B cell (primary cell): ENCODE data around the gene ARHGAP26. TPM values are rescaled to one million over a fixed set of nuclear protein-coding genes. Genes with fewer than 3 reads are reported as not detected.

Source experiments
- ATAC-seq: fragments of 200-7000 bp; cut with Tn5 transposase; one replicate; pipeline ENCODE4 v1.10.0; 2021; ENCODE audit warnings: low read depth, mild to moderate bottlenecking, moderate number of reproducible peaks, moderate library complexity
- CTCF ChIA-PET: fragments of 350-600 bp; sonication (Branson Sonifier 250); formaldehyde crosslinking; loops from one replicate; lab custom pipeline; 2021; ENCODE audit warnings: antibody characterized with exemption, inconsistent platforms; lab: Charles Lee
- POLR2A ChIA-PET: fragments of 350-600 bp; sonication (Branson Sonifier 250); formaldehyde crosslinking; loops from one replicate; lab custom pipeline; 2021; ENCODE audit warnings: antibody characterized with exemption; lab: Charles Lee
- DNase-seq: peaks from one replicate; pipeline ENCODE4 v3.0.0; 2013
- H2AFZ ChIP-seq: 2 replicates; pipeline ENCODE4 v1.6.1; 2012; ENCODE audit warnings: mild to moderate bottlenecking, low read depth, low read length; ENCODE audit not compliant: insufficient read depth, poor library complexity, severe bottlenecking
- H3K27ac ChIP-seq, 2 donors: 1 replicate in 1 of 2; 2 replicates in 1 of 2; pipeline ENCODE4 v1.5.1; 2012 to 2013; ENCODE audit warnings: low read length in 2 of 2, mild to moderate bottlenecking in 2 of 2, moderate library complexity in 1 of 2
- H3K27me3 ChIP-seq, 4 experiments: fragments of 200-600 bp in 1 of 4; sonication (generic) in 1 of 4; replicated peaks in 1 of 4; 1 replicate in 2 of 4; 2 replicates in 2 of 4; pipeline versions ENCODE4 v1.6.1 to v1.7.0; 2013 to 2016; ENCODE audit warnings: low read length in 3 of 4, mild to moderate bottlenecking in 2 of 4, mixed read lengths in 1 of 4, moderate library complexity in 1 of 4; ENCODE audit not compliant: insufficient read depth in 4 of 4, control insufficient read depth in 3 of 4; ENCODE audit errors: control extremely low read depth in 1 of 4
- H3K36me3 ChIP-seq, 2 experiments: replicated peaks in 1 of 2; 1 replicate in 1 of 2; 2 replicates in 1 of 2; pipeline versions ENCODE4 v1.6.1 to v1.7.1; 2013; ENCODE audit warnings: low read length in 1 of 2; ENCODE audit not compliant: insufficient read depth in 2 of 2, control insufficient read depth in 1 of 2; ENCODE audit errors: control extremely low read depth in 1 of 2, extremely low read depth in 1 of 2
- H3K4me1 ChIP-seq, 2 donors: fragments of 200-600 bp in 1 of 2; sonication (generic) in 1 of 2; 1 replicate in 1 of 2; 2 replicates in 1 of 2; pipeline versions ENCODE4 v1.5.1 to v1.6.1; 2013 to 2017; ENCODE audit warnings: low read length in 2 of 2; ENCODE audit not compliant: control insufficient read depth in 2 of 2, insufficient read depth in 2 of 2
- H3K4me2 ChIP-seq: replicated peaks from 2 replicates; pipeline ENCODE3; 2012; ENCODE audit warnings: mild to moderate bottlenecking, low read depth, low read length; ENCODE audit not compliant: poor library complexity, severe bottlenecking
- H3K4me3 ChIP-seq, 5 experiments: fragments of 200-600 bp in 1 of 5; sonication (generic) in 1 of 5; 1 replicate in 3 of 5; 2 replicates in 2 of 5; pipeline versions ENCODE4 v1.5.1 to v1.7.0; 2011 to 2016; ENCODE audit warnings: low read length in 4 of 5, mild to moderate bottlenecking in 4 of 5, low read depth in 2 of 5, control low read depth in 1 of 5, moderate library complexity in 1 of 5; ENCODE audit not compliant: insufficient read depth in 1 of 5; ENCODE audit errors: control extremely low read depth in 1 of 5, extremely low read depth in 1 of 5
- H3K79me2 ChIP-seq: fragments of 200-600 bp; sonication (generic); one replicate; pipeline ENCODE4 v1.6.0; 2016; ENCODE audit warnings: low read length; ENCODE audit not compliant: control insufficient read depth, insufficient read depth
- H3K9ac ChIP-seq: fragments of 200-600 bp; sonication (generic); 2 replicates; pipeline ENCODE4 v1.6.1; 2017; ENCODE audit warnings: mild to moderate bottlenecking, low read length, moderate library complexity
- H3K9me3 ChIP-seq, 3 donors: one replicate each; pipeline versions ENCODE4 v1.6.1 to v1.7.1; 2013; ENCODE audit warnings: low read length in 2 of 3; ENCODE audit not compliant: control insufficient read depth in 2 of 3, insufficient read depth in 1 of 3; ENCODE audit errors: control extremely low read depth in 1 of 3
- H4K20me1 ChIP-seq: 2 replicates; pipeline ENCODE4 v1.6.0; 2012; ENCODE audit warnings: mild to moderate bottlenecking, low read length; ENCODE audit not compliant: insufficient read depth, control insufficient read depth, poor library complexity, severe bottlenecking
- H3K27ac Mint-ChIP-seq: one replicate; pipeline ENCODE4 v1.8.0; 2021; ENCODE audit warnings: mixed read lengths
- H3K27me3 Mint-ChIP-seq: one replicate; pipeline ENCODE4 v1.8.0; 2021; ENCODE audit warnings: mixed read lengths
- H3K4me1 Mint-ChIP-seq: one replicate; pipeline ENCODE4 v1.8.0; 2021; ENCODE audit warnings: mixed read lengths
- H3K4me3 Mint-ChIP-seq: one replicate; pipeline ENCODE4 v1.8.0; 2021; ENCODE audit warnings: mixed read lengths
- H3K9me3 Mint-ChIP-seq: one replicate; pipeline ENCODE4 v1.8.0; 2022; ENCODE audit warnings: mixed read lengths; ENCODE audit not compliant: insufficient read depth
- CTCF ChIP-seq: fragments of 200-600 bp; IDR thresholded peaks from one replicate; pipeline ENCODE4 v1.8.0; 2022; ENCODE audit warnings: antibody characterized with exemption, mild to moderate bottlenecking
- EZH2 ChIP-seq: IDR thresholded peaks from 2 replicates; pipeline ENCODE4 v1.6.1; 2012; ENCODE audit warnings: borderline replicate concordance, low read depth, mild to moderate bottlenecking, moderate library complexity, low read length; ENCODE audit not compliant: insufficient read depth, poor library complexity, severe bottlenecking
- WGBS: methylation state at CpG from one replicate; pipeline ENCODE4 v1.1.5; 2013; ENCODE audit warnings: missing lambda C conversion rate; ENCODE audit not compliant: insufficient coverage; 5-methylcytosine and 5-hydroxymethylcytosine counted together
- intact Hi-C: fragments of 100-400 bp; cut with micrococcal nuclease; formaldehyde crosslinking; loops from one replicate; pipeline ENCODE4 v1.10.0; 2022
- polyA plus RNA-seq: library from polyadenylated mRNA; depleted of rRNA; stranded (reverse); fragments of >200 nt; gene quantifications from 2 replicates; pipeline ENCODE4 v1.2.3, GENCODE V29; 2012
- total RNA-seq, 2 donors: library from RNA; stranded (reverse); fragments of 120-200 nt in 1 of 2; gene quantifications; 1 replicate in 1 of 2; 2 replicates in 1 of 2; pipeline versions ENCODE4 v1.2.3 to v1.2.4, GENCODE V29; 2013 to 2022

ARHGAP26 gene
- total and polyA plus RNA-seq, 2 donors (not counting 1 experiment from before 2014, with no cell fraction given): 1.8 to 22.5 TPM

- DNase-seq: no peak
- H3K27me3 ChIP-seq: no peaks in the 10 kb centered on the region
- H3K79me2 ChIP-seq: no peaks in the 10 kb centered on the region
- H3K4me1 ChIP-seq: no peaks in the 10 kb centered on the region
- CTCF ChIA-PET: no interaction called here
- H3K27ac Mint-ChIP-seq: no peak overlapping the region
- no peaks in the 10 kb centered on the region for H3K27me3 Mint-ChIP-seq
- H3K4me1 Mint-ChIP-seq: no peaks in the 10 kb centered on the region
- no peak overlapping the region for H3K4me3 Mint-ChIP-seq
- H3K9me3 ChIP-seq: no peaks in the 10 kb centered on the region
- H3K4me3 ChIP-seq: no peak overlapping the region
- no peak overlapping the region for H3K4me2 ChIP-seq
- ATAC-seq: no peak
- POLR2A ChIA-PET: no interaction called here
- intact Hi-C loops: no loop called here
- H3K27ac ChIP-seq: no peak overlapping the region
- no peaks in the 10 kb centered on the region for H4K20me1 ChIP-seq
- TF ChIP-seq EZH2 (no peak), CTCF (no peak)
- no peak overlapping the region for H3K9ac ChIP-seq
- H2AFZ ChIP-seq: no peak overlapping the region
- H3K9me3 Mint-ChIP-seq: no peaks in the 10 kb centered on the region
- WGBS: no CpG with 5 or more reads among the region's 1 CpG
- H3K36me3 ChIP-seq: peaks cover 0 to 7% of the 10 kb centered on the region in 2 experiments
Observed at GRCh38 chr5:143046314-143046713, 276.1 kb downstream of the ARHGAP26 start.

GRCh38 chr5:143047091-143047490, 276.9 kb downstream of the ARHGAP26 start:
- no peaks in the 10 kb centered on the region for H3K27me3 Mint-ChIP-seq
- no peaks in the 10 kb centered on the region for H3K79me2 ChIP-seq
- no peak overlapping the region for H3K4me2 ChIP-seq
- DNase-seq (no peak), ATAC-seq (no peak)
- CTCF ChIA-PET: no interaction called here
- no peak overlapping the region for H3K9ac ChIP-seq
- H3K9me3 Mint-ChIP-seq: no peaks in the 10 kb centered on the region
- H3K9me3 ChIP-seq: no peaks in the 10 kb centered on the region
- TF ChIP-seq EZH2 (no peak), CTCF (no peak)
- H3K4me1 Mint-ChIP-seq: no peaks in the 10 kb centered on the region
- H3K4me1 ChIP-seq: no peaks in the 10 kb centered on the region
- no peaks in the 10 kb centered on the region for H3K27me3 ChIP-seq
- no peak overlapping the region for H3K27ac Mint-ChIP-seq
- H3K36me3 ChIP-seq: peaks cover 0 to 7% of the 10 kb centered on the region in 2 experiments
- H3K27ac ChIP-seq: no peak overlapping the region
- H3K4me3 Mint-ChIP-seq: no peak overlapping the region
- no peak overlapping the region for H3K4me3 ChIP-seq
- no peak overlapping the region for H2AFZ ChIP-seq
- WGBS: no CpG with 5 or more reads among the region's 1 CpG
- no peaks in the 10 kb centered on the region for H4K20me1 ChIP-seq
- intact Hi-C loops: no loop called here
- POLR2A ChIA-PET: no interaction called here
